Right lobe of liver (tissue), 6 donors: Measurements from ENCODE around the gene CLRN2. TPM values are rescaled to one million over a fixed set of nuclear protein-coding genes. Genes with fewer than 3 reads are reported as not detected.

Experiments used
- ATAC-seq, 4 donors: fragments of 200-7000 bp; cut with Tn5 transposase; one replicate each; pipeline ENCODE4 v1.9.1; 2020; ENCODE audit warnings: mild to moderate bottlenecking in 4 of 4, moderate library complexity in 4 of 4
- DNase-seq, 3 donors: peaks; one replicate each; pipeline ENCODE4 v3.0.0-alpha.2; 2020
- H3K27ac ChIP-seq, 3 donors: fragments of 200-600 bp; one replicate each; pipeline ENCODE4 v1.8.0; 2022
- H3K27me3 ChIP-seq, 2 donors: fragments of 200-600 bp; one replicate each; pipeline ENCODE4 v1.8.0; 2022
- H3K36me3 ChIP-seq, 4 donors: fragments of 200-600 bp; sonication (generic) in 1 of 4; one replicate each; pipeline versions ENCODE4 v1.5.1 to v1.8.0; 2017 to 2022; ENCODE audit warnings: control low read depth in 1 of 4
- H3K4me1 ChIP-seq, 4 donors: fragments of 200-600 bp; sonication (generic) in 1 of 4; one replicate each; pipeline versions ENCODE4 v1.5.1 to v1.8.0; 2017 to 2022; ENCODE audit warnings: control low read depth in 1 of 4
- H3K4me3 ChIP-seq, 3 donors: fragments of 200-600 bp; one replicate each; pipeline ENCODE4 v1.8.0; 2022
- H3K9me3 ChIP-seq, 4 donors: fragments of 200-600 bp; sonication (generic) in 1 of 4; one replicate each; pipeline versions ENCODE4 v1.5.1 to v1.8.0; 2017 to 2022; ENCODE audit warnings: control low read depth in 1 of 4
- CTCF ChIP-seq, 4 donors: fragments of 200-600 bp in 3 of 4; fragments of 450-650 bp in 1 of 4; IDR thresholded peaks; one replicate each; pipeline versions ENCODE4 v1.5.1 to v1.8.0; 2016 to 2022; ENCODE audit warnings: antibody characterized with exemption in 4 of 4, mild to moderate bottlenecking in 2 of 4
- POLR2A ChIP-seq: fragments of 450-650 bp; IDR thresholded peaks from one replicate; pipeline ENCODE4 v1.6.1; 2017; ENCODE audit warnings: antibody characterized with exemption, mild to moderate bottlenecking
- WGBS: methylation state at CpG from one replicate; pipeline ENCODE4 v1.1.6; 2018; ENCODE audit warnings: low coverage, low lambda C conversion rate; ENCODE audit not compliant: insufficient coverage; ENCODE audit errors: missing lambda C conversion rate; 5-methylcytosine and 5-hydroxymethylcytosine counted together
- intact Hi-C, 2 donors: fragments of 100-400 bp; cut with DNase I; formaldehyde crosslinking; loops; one replicate each; pipeline versions ENCODE4 v1.11.2 to v1.14.1; 2022
- total RNA-seq, 6 experiments: library from RNA; depleted of rRNA in 2 of 6; stranded (reverse); fragments of >200 nt in 2 of 6; fragmentation: NEBNext Ultra II Directional in 3 of 6; extraction: Animal tissue kit (Norgen Biotek cat#: 25700) in 3 of 6; gene quantifications; one replicate each; pipeline versions ENCODE4 v1.1.0 to v1.2.4, GENCODE V29; 2016 to 2023
- donor health status: DM: no; HTN: yes; CAD: no.
- donor health status: DM: no; HTN: no; CAD: no.
- donor health status: DM: no; HTN: no; CAD: no.
- donor health status: DM: no; HTN: yes; CAD: no.
- donor health status: DM: no; HTN: yes; CAD: no.

Gene CLRN2
- total RNA-seq, 6 experiments from 2014 or later: not detected

DNA sequence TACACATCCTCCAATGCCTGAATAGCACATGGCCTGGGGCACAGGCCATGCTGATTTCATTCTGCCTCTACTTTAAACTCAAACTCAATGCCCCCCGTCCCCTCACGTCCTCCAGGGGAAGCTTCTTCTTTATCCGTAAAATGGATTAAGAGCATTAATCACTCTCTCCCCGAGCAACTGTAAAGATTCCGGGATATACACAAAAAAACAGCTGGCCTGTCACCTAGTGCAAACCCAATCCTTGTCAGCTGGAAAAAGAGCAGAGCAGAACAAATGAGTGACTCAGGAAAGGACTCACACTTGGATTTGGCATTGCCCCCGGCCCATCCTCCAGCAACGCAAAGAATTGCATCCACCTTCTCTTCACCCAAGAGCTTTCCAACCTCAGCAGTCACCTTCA lies 10.9 kb upstream of the CLRN2 start:
- Histone ChIP-seq H3K27me3 (no peaks in the 10 kb centered on the region), H3K4me3 (no peak overlapping the region), H3K4me1 (peaks cover 0 to 12% (median 0%) of the 10 kb centered on the region in 4 donors), H3K36me3 (peaks cover 0 to 66% (median 23%) of the 10 kb centered on the region in 4 donors), H3K9me3 (no peaks in the 10 kb centered on the region), H3K27ac (no peak overlapping the region)
- DNase-seq (no peak), ATAC-seq (no peak)
- 91% methylated on average over 7 of the region's 7 CpGs for WGBS
- TF ChIP-seq CTCF (IDR thresholded peaks at IDR 0.05) (no peak), POLR2A (no peak)
- intact Hi-C loops: no loop called here

GRCh38 chr4:17510582-17510981 lies 4.4 kb upstream of the CLRN2 start:
- H3K4me3 ChIP-seq: peak overlapping the region; percentile 79 to 85 (median 79)
- ATAC-seq: no peak
- H3K4me1 ChIP-seq: peaks cover 0 to 45% (median 16%) of the 10 kb centered on the region in 4 donors
- H3K27me3 ChIP-seq: no peaks in the 10 kb centered on the region
- no peak for DNase-seq
- H3K27ac ChIP-seq: peak overlapping the region; percentile 78 to 97 (median 95)
- TF ChIP-seq POLR2A (no peak), CTCF (IDR thresholded peaks at IDR 0.05) (no peak)
- intact Hi-C loops: no loop called here
- 21% methylated on average over 3 of the region's 3 CpGs for WGBS
- H3K36me3 ChIP-seq: peaks cover 0 to 31% (median 6%) of the 10 kb centered on the region in 4 donors
- no peaks in the 10 kb centered on the region for H3K9me3 ChIP-seq

- Histone ChIP-seq H3K27ac (peak overlapping the region; percentile 78 to 97 (median 95)), H3K4me3 (peak overlapping the region; percentile 79 to 85 (median 79)), H3K4me1 (peaks cover 0 to 49% (median 19%) of the 10 kb centered on the region in 4 donors), H3K36me3 (peaks cover 0 to 30% (median 6%) of the 10 kb centered on the region in 4 donors), H3K9me3 (no peaks in the 10 kb centered on the region), H3K27me3 (no peaks in the 10 kb centered on the region)
- ATAC-seq (peak; percentile 67 to 79 (median 74)), DNase-seq (peak; percentile 84 to 90 (median 89))
- WGBS: 7% methylated on average over 6 of the region's 9 CpGs
- intact Hi-C loops: no loop called here
- TF ChIP-seq CTCF (IDR thresholded peaks at IDR 0.05) (no peak), POLR2A (peak; percentile 37)
Observed at GRCh38 chr4:17511051-17511450, 3.9 kb upstream of the CLRN2 start.

- H3K9me3 ChIP-seq: no peaks in the 10 kb centered on the region
- ATAC-seq (peak; percentile 27 to 51 (median 39)), DNase-seq (peak in 2 of 3 donors; percentile 60 to 61)
- 0% methylated on average over 6 of the region's 32 CpGs for WGBS
- H3K27me3 ChIP-seq: no peaks in the 10 kb centered on the region
- H3K36me3 ChIP-seq: peaks cover 0 to 25% (median 6%) of the 10 kb centered on the region in 4 donors
- intact Hi-C loops: no loop called here
- peak overlapping the region; percentile 79 to 85 (median 79) for H3K4me3 ChIP-seq
- H3K4me1 ChIP-seq: peaks cover 0 to 52% (median 19%) of the 10 kb centered on the region in 4 donors
- no peak for TF ChIP-seq CTCF (IDR thresholded peaks at IDR 0.05)
- no peak for TF ChIP-seq POLR2A
- peak overlapping the region; percentile 78 to 97 (median 95) for H3K27ac ChIP-seq
Observed at GRCh38 chr4:17511509-17511949, 3.4 kb upstream of the CLRN2 start.
